IMR-90 (cell line): ENCODE measurements around the gene LYPD6. TPM values are rescaled to one million over a fixed set of nuclear protein-coding genes. Genes with fewer than 3 reads are reported as not detected.

Experiments
- ATAC-seq: fragments of 200-7000 bp; cut with Tn5 transposase; 2 replicates; pipeline ENCODE4 v1.9.1; 2020; ENCODE audit warnings: low read depth, mild to moderate bottlenecking, moderate library complexity
- BruUV-seq: library from RNA; stranded (reverse); fragments of 400-500 nt; replicated peaks from 2 replicates; lab custom pipeline; 2021; lab: Mats Ljungman, UMichigan
- CTCF ChIA-PET: fragments of 300-600 bp; formaldehyde crosslinking; extraction: SDS; loops from one replicate; lab custom pipeline; 2021; ENCODE audit warnings: antibody characterized with exemption; lab: Yijun Ruan, JAX
- POLR2A ChIA-PET: fragments of 300-600 bp; sonication (Branson Sonifier 250); formaldehyde crosslinking; loops from one replicate; lab custom pipeline; 2022; ENCODE audit warnings: antibody characterized with exemption; ENCODE audit not compliant: unreplicated experiment; lab: Charles Lee
- DNase-seq: peaks from one replicate; pipeline ENCODE4 v3.0.0; 2013
- H2AFZ ChIP-seq: replicated peaks from 2 replicates; pipeline ENCODE3; 2013; ENCODE audit warnings: low read length, mild to moderate bottlenecking; ENCODE audit not compliant: poor library complexity
- H2AK5ac ChIP-seq: 2 replicates; pipeline ENCODE4 v1.6.1; 2013; ENCODE audit warnings: low read depth, low read length, inconsistent platforms
- H2AK9ac ChIP-seq: replicated peaks from 2 replicates; pipeline ENCODE3; 2013; ENCODE audit warnings: mild to moderate bottlenecking, low read depth, low read length, moderate library complexity; ENCODE audit not compliant: poor library complexity
- H2BK120ac ChIP-seq: 2 replicates; pipeline ENCODE4 v1.6.1; 2013; ENCODE audit warnings: low read depth, low read length, inconsistent platforms
- H2BK15ac ChIP-seq: 3 replicates; pipeline ENCODE4 v1.6.1; 2013; ENCODE audit warnings: low read depth, low read length, inconsistent platforms
- H2BK20ac ChIP-seq: 2 replicates; pipeline ENCODE4 v1.6.1; 2013; ENCODE audit warnings: low read depth, mild to moderate bottlenecking, inconsistent platforms, low read length, moderate library complexity
- H2BK5ac ChIP-seq: 2 replicates; pipeline ENCODE4 v1.6.1; 2013; ENCODE audit warnings: mild to moderate bottlenecking, low read depth, low read length, inconsistent platforms; ENCODE audit not compliant: poor library complexity, severe bottlenecking
- H3K14ac ChIP-seq: replicated peaks from 2 replicates; pipeline ENCODE4 v1.6.1; 2013; ENCODE audit warnings: low read depth, low read length, inconsistent platforms
- H3K18ac ChIP-seq: 2 replicates; pipeline ENCODE4 v1.6.1; 2013; ENCODE audit warnings: low read depth, low read length, control low read depth
- H3K23ac ChIP-seq: 2 replicates; pipeline ENCODE4 v1.6.1; 2013; ENCODE audit warnings: low read depth, low read length, inconsistent platforms
- H3K27ac ChIP-seq: 2 replicates; pipeline ENCODE4 v1.5.1; 2013; ENCODE audit warnings: mild to moderate bottlenecking, control low read depth, low read length; ENCODE audit not compliant: insufficient read depth
- H3K27me3 ChIP-seq: 2 replicates; pipeline ENCODE4 v1.6.1; 2013; ENCODE audit warnings: low read length; ENCODE audit not compliant: control insufficient read depth, insufficient read depth
- H3K36me3 ChIP-seq: 2 replicates; pipeline ENCODE4 v1.6.1; 2013; ENCODE audit warnings: low read length, mixed read lengths; ENCODE audit not compliant: control insufficient read depth, insufficient read depth
- H3K4ac ChIP-seq: 2 replicates; pipeline ENCODE4 v1.6.1; 2013; ENCODE audit warnings: low read depth, low read length, inconsistent platforms
- H3K4me1 ChIP-seq: 2 replicates; pipeline ENCODE4 v1.6.1; 2013; ENCODE audit warnings: low read length, mixed read lengths; ENCODE audit not compliant: control insufficient read depth, insufficient read depth
- H3K4me2 ChIP-seq: 2 replicates; pipeline ENCODE4 v1.6.1; 2013; ENCODE audit warnings: low read depth, mild to moderate bottlenecking, control low read depth, low read length, moderate library complexity
- H3K4me3 ChIP-seq: 2 replicates; pipeline ENCODE4 v1.5.1; 2013; ENCODE audit warnings: low read depth, mild to moderate bottlenecking, control low read depth, low read length, moderate library complexity; ENCODE audit not compliant: insufficient read depth
- H3K56ac ChIP-seq: 2 replicates; pipeline ENCODE4 v1.6.1; 2013; ENCODE audit warnings: low read length, inconsistent platforms; ENCODE audit not compliant: insufficient read depth; ENCODE audit errors: extremely low read depth
- H3K79me1 ChIP-seq, 2 experiments: 2 replicates each; pipeline ENCODE4 v1.6.1; 2013; ENCODE audit warnings: low read length in 2 of 2, inconsistent platforms in 1 of 2, low read depth in 1 of 2
- H3K9ac ChIP-seq: 2 replicates; pipeline ENCODE4 v1.6.1; 2013; ENCODE audit warnings: low read depth, low read length, control low read depth
- H3K9me1 ChIP-seq: 2 replicates; pipeline ENCODE4 v1.6.1; 2013; ENCODE audit warnings: low read length, inconsistent platforms; ENCODE audit not compliant: insufficient read depth
- H3K9me3 ChIP-seq: 2 replicates; pipeline ENCODE4 v1.6.1; 2013; ENCODE audit warnings: low read length; ENCODE audit not compliant: control insufficient read depth, insufficient read depth
- H4K20me1 ChIP-seq: 2 replicates; pipeline ENCODE4 v1.6.1; 2013; ENCODE audit warnings: low read length, inconsistent platforms; ENCODE audit not compliant: insufficient read depth
- H4K5ac ChIP-seq: 2 replicates; pipeline ENCODE4 v1.6.1; 2013; ENCODE audit warnings: mild to moderate bottlenecking, low read depth, low read length, control low read depth
- H4K8ac ChIP-seq, 2 experiments: 2 replicates each; pipeline ENCODE4 v1.6.1; 2013; ENCODE audit warnings: low read depth in 2 of 2, low read length in 2 of 2, control low read depth in 1 of 2, inconsistent platforms in 1 of 2
- H4K91ac ChIP-seq: 2 replicates; pipeline ENCODE4 v1.6.1; 2013; ENCODE audit warnings: low read depth, low read length, inconsistent platforms; ENCODE audit not compliant: insufficient read depth
- CEBPB ChIP-seq: IDR thresholded peaks from 2 replicates; pipeline ENCODE4 v1.6.1; 2012; ENCODE audit warnings: low read depth, low read length, improper control_type of control experiment
- CTCF ChIP-seq: conservative IDR thresholded peaks from 2 replicates; pipeline ENCODE4 v1.5.1; 2012; ENCODE audit warnings: mild to moderate bottlenecking, low read depth, low read length, improper control_type of control experiment
- MAZ ChIP-seq: IDR thresholded peaks from 2 replicates; pipeline ENCODE4 v1.6.1; 2012; ENCODE audit warnings: low read depth, mild to moderate bottlenecking, low read length, improper control_type of control experiment, moderate library complexity, borderline replicate concordance
- POLR2A ChIP-seq: IDR thresholded peaks from 2 replicates; pipeline ENCODE4 v1.6.1; 2012; ENCODE audit warnings: mild to moderate bottlenecking, low read depth, low read length
- RAD21 ChIP-seq: IDR thresholded peaks from 2 replicates; pipeline ENCODE4 v1.6.1; 2012; ENCODE audit warnings: low read length, improper control_type of control experiment
- SMC3 ChIP-seq: fragments of 150-350 bp; IDR thresholded peaks from 2 replicates; pipeline ENCODE4 v1.6.1; 2016; ENCODE audit warnings: low read depth, mild to moderate bottlenecking, antibody characterized with exemption, low read length, moderate library complexity
- WGBS, 2 experiments: methylation state at CpG; one replicate each; pipeline versions ENCODE4 v1.1.5 to v1.1.7; 2013; ENCODE audit warnings: missing lambda C conversion rate in 2 of 2; ENCODE audit not compliant: insufficient read length in 1 of 2; ENCODE audit errors: extremely low coverage in 2 of 2; 5-methylcytosine and 5-hydroxymethylcytosine counted together
- dilution Hi-C: fragments of 300-500 bp; cut with HindIII; formaldehyde crosslinking; loops from one replicate; pipeline ENCODE4 v1.14.3; 2018; ENCODE audit warnings: low sequenced_read_pairs; ENCODE audit not compliant: unreplicated experiment
- in situ Hi-C: fragments of 300-500 bp; cut with MboI; formaldehyde crosslinking; loops from 3 replicates; pipeline ENCODE4 v1.14.3; 2019; ENCODE audit warnings: low sequenced_read_pairs, inconsistent platforms, mixed read lengths
- intact Hi-C: fragments of 100-400 bp; cut with micrococcal nuclease; formaldehyde crosslinking; loops from 2 replicates; pipeline ENCODE4 v1.10.0; 2022
- polyA plus RNA-seq, 3 experiments: library from polyadenylated mRNA; depleted of rRNA; stranded (reverse); fragments of >200 nt; gene quantifications; 2 replicates each; pipeline ENCODE4 v1.2.3, GENCODE V29; 2012; ENCODE audit warnings: low replicate concordance in 1 of 3
- total RNA-seq: library from RNA; depleted of rRNA; stranded (reverse); fragments of >200 nt; gene quantifications from 2 replicates; pipeline ENCODE4 v1.2.3, GENCODE V29; 2012

LYPD6 gene
- total and polyA plus RNA-seq, 2 of the 4 experiments (the other 2 are of a cell fraction), result 0.87 to 0.90 TPM

GRCh38 chr2:149313512-149313972 lies 16.8 kb upstream of the LYPD6 start:
- Histone ChIP-seq H2BK5ac (no peak overlapping the region), H3K27me3 (no peaks in the 10 kb centered on the region), H2AK9ac (no peak overlapping the region), H2AFZ (no peak overlapping the region), H3K4ac (no peak overlapping the region), H3K79me1 (no peaks in the 10 kb centered on the region), H2BK20ac (no peak overlapping the region), H4K91ac (no peak overlapping the region), H3K23ac (no peak overlapping the region), H4K8ac (no peak overlapping the region), H3K4me1 (no peaks in the 10 kb centered on the region), H3K9me3 (no peaks in the 10 kb centered on the region), H2BK120ac (no peak overlapping the region), H3K56ac (no peak overlapping the region), H3K9me1 (no peaks in the 10 kb centered on the region), H4K20me1 (no peaks in the 10 kb centered on the region), H2AK5ac (no peak overlapping the region), H3K9ac (no peak overlapping the region), H2BK15ac (no peak overlapping the region), H3K14ac (no peak overlapping the region), H3K4me3 (no peak overlapping the region), H4K5ac (no peak overlapping the region), H3K36me3 (no peaks in the 10 kb centered on the region), H3K27ac (no peak overlapping the region), H3K4me2 (peak overlapping the region; percentile 42; the same call in 1 of the 2 replicates), H3K18ac (no peak overlapping the region)
- no TSS peak for BruUV-seq
- intact Hi-C loops, result loop anchor here (1.0 kb wide), 1 partner anchor 296 kb away; no protein-coding TSS in a partner anchor
- DNase-seq, result peak; percentile 24
- ChIA-PET CTCF (interaction anchor here (0.8 to 1.3 kb wide), 6 partner anchors 8 to 139 kb away, joined by 3 to 4 read pairs (median 3); no protein-coding TSS in a partner anchor), POLR2A (no interaction called here)
- in situ Hi-C loops, result loop anchor here (10.0 to 25.0 kb wide), 2 partner anchors 289 to 676 kb away; partner anchors contain the start of gene EPC2
- TF ChIP-seq POLR2A (no peak), SMC3 (peak; percentile 30; the same call in 1 of the 2 replicates), CEBPB (no peak), RAD21 (peak; percentile 61), CTCF (peak; percentile 56), MAZ (no peak)
- WGBS, 2 experiments, result no CpG with 5 or more reads among the region's 8 CpGs
- dilution Hi-C loops, result no loop called here
- ATAC-seq, result peak; percentile 79
